Activated T-cell treated with anti-CD3 and anti-CD28 coated beads, Interleukin-2, amount 50 U/mL, for 4 hours (primary cell): Measurements from ENCODE around the gene IER3. TPM values are rescaled to one million over a fixed set of nuclear protein-coding genes. Genes with fewer than 3 reads are reported as not detected.
"Not testable (repeated sequence)": the region's sequence is repeated elsewhere in the genome, so short reads cannot be mapped to it uniquely, and the experiment has no call there.

Experiments
- ATAC-seq, 2 donors: fragments of 200-7000 bp; cut with Tn5 transposase; one replicate each; pipeline ENCODE4 v1.10.0; 2021
- DNase-seq: peaks from one replicate; pipeline ENCODE4 v3.0.0-alpha.2; 2020
- H3K27me3 Mint-ChIP-seq: one replicate; pipeline ENCODE4 v1.8.0; 2021; ENCODE audit warnings: low read depth, mixed read lengths
- H3K36me3 Mint-ChIP-seq: one replicate; pipeline ENCODE4 v1.8.0; 2022; ENCODE audit warnings: mixed read lengths; ENCODE audit not compliant: insufficient read depth
- H3K4me1 Mint-ChIP-seq: one replicate; pipeline ENCODE4 v1.8.0; 2021; ENCODE audit warnings: low read depth, mixed read lengths
- H3K4me3 Mint-ChIP-seq: one replicate; pipeline ENCODE4 v1.8.0; 2021; ENCODE audit warnings: mild to moderate bottlenecking, moderate library complexity, mixed read lengths
- H3K9me3 Mint-ChIP-seq: one replicate; pipeline ENCODE4 v1.8.0; 2021; ENCODE audit warnings: mixed read lengths
- total RNA-seq, 3 donors: library from RNA; stranded (reverse); gene quantifications; one replicate each; pipeline ENCODE4 v1.2.1, GENCODE V29; 2021

The IER3 gene
- total RNA-seq, 3 donors from 2014 or later, result 519 to 552 (median 531) TPM

DNA sequence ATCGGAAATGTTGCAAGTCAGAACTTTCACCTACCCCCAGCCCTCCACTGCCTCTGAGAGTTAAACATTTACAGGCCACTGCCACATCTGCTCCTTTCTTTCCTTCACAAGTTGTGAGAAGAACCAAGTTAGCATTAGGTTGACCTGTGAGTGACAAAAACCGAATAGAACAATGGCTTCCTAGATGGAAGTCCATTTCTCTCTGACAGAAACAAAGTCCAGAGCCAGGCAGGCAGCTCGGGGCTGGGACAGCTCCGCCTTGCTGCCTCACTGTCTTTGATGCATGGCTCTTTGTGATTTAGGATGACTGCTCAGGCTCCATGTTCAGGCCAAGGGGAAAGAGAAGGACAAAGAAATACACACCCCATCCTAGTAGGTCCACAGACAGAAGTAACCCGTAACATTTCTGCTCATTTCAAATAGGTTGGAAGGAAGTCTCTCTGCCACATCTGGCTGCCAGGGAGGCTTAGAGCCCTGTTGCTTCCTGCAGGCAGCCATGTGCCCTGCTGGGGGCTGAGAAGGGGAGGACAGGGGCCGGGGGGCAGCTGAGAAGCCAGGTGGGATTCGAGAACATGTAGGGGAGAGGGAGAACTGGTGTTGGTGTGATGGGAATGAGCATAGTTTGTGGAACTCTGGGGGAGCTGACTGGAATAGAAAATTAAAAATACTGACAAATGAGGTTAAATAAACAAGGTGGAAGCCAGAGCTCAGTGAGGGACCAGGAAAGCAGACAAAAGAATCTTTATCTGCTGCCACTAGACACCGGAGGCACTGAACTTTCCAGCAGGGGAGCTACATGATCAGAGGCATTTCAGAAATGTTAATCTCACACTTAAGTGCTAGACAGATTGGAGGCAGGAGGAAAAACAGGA is 19.5 kb upstream of the IER3 start:
- no peaks in the 10 kb centered on the region for H3K9me3 Mint-ChIP-seq
- DNase-seq, result no peak
- peaks cover 53% of the 10 kb centered on the region for H3K4me1 Mint-ChIP-seq
- no peaks in the 10 kb centered on the region for H3K36me3 Mint-ChIP-seq
- peaks cover 2% of the 10 kb centered on the region for H3K27me3 Mint-ChIP-seq
- H3K4me3 Mint-ChIP-seq, result no peak overlapping the region
- ATAC-seq, result no peak

DNA sequence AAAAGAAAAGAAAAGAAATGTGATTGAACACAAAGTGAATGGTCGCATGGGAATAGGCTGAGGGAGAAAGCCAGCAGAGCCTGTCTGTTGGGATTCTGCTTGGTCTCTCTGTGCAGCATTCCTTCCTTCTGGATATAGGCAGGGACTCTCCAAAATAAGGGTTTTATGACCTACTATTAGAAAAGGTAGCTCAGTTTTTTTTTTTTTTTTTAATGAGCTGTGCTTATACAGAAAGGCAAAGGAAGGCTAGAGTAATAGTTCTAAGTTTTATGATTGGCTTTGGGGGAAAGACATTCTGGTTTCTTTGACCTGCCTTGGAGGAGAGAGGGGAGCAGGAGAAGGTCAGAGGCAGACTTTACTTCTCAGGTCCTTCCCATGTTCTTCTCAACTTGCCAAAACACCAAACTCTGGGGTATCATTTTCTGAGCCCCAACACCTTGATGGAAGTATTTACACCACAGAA is 18.8 kb upstream of the IER3 start:
- H3K4me1 Mint-ChIP-seq, result peaks cover 46% of the 10 kb centered on the region
- no peak overlapping the region for H3K4me3 Mint-ChIP-seq
- H3K9me3 Mint-ChIP-seq, result no peaks in the 10 kb centered on the region
- ATAC-seq, result no peak
- no peak for DNase-seq
- no peaks in the 10 kb centered on the region for H3K36me3 Mint-ChIP-seq
- peaks cover 2% of the 10 kb centered on the region for H3K27me3 Mint-ChIP-seq

DNA sequence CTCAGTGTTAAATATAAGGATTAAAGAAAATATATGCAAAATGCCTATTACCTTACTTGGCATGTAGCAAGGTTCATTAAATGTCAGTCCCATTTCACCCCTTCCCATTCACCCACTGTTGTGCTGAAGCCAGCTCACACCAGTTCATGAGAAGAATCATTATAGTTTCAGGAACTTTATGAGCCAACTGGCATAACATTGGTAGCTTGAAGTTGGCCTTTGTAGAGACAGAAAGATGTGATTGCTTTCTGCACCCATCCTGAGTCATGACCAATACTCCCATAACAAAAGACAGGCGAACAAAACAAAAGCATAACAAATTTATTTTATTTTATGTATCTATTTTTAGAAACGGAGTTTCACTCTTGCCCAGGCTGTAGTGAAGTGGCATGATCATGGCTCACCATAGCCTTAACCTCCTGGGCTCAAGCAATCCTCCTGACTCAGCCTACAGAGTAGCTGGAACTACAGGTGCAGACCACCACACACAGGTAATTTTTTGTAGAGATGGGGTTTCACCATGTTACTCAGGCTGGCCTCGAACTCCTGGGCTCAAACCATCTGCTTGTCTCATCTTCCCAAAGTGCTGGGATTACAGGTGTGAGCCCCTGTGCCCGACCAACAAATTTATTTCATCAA is 17.6 kb upstream of the IER3 start:
- DNase-seq (no peak), ATAC-seq (peak; percentile 85 to 86)
- H3K36me3 Mint-ChIP-seq, result no peaks in the 10 kb centered on the region
- no peak overlapping the region for H3K4me3 Mint-ChIP-seq
- H3K9me3 Mint-ChIP-seq, result no peaks in the 10 kb centered on the region
- peaks cover 36% of the 10 kb centered on the region for H3K4me1 Mint-ChIP-seq
- H3K27me3 Mint-ChIP-seq, result peaks cover 2% of the 10 kb centered on the region

DNA sequence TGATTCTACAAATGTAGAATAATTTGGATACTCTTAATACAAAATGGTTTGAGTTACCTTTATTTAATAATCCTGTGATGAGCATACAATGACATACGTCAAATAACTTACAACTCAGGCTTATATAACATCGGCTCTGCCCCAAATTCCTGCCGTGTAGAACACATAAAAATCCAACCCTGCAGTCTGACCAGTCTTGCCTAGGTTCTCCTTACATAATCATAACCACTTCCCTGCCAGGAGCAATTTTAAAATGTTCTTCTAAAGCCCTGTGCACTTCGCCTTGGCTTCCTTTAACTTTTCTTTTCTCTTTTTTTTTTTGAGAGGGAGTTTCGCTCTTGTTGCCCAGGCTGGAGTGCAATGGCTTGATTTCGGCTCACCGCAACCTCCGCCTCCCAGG is 16.2 kb upstream of the IER3 start:
- no peak for DNase-seq
- Mint-ChIP-seq H3K36me3 (no peaks in the 10 kb centered on the region), H3K27me3 (peaks cover 2% of the 10 kb centered on the region), H3K4me1 (peaks cover 26% of the 10 kb centered on the region), H3K9me3 (no peaks in the 10 kb centered on the region), H3K4me3 (no peak overlapping the region)
- ATAC-seq, result no peak

DNA sequence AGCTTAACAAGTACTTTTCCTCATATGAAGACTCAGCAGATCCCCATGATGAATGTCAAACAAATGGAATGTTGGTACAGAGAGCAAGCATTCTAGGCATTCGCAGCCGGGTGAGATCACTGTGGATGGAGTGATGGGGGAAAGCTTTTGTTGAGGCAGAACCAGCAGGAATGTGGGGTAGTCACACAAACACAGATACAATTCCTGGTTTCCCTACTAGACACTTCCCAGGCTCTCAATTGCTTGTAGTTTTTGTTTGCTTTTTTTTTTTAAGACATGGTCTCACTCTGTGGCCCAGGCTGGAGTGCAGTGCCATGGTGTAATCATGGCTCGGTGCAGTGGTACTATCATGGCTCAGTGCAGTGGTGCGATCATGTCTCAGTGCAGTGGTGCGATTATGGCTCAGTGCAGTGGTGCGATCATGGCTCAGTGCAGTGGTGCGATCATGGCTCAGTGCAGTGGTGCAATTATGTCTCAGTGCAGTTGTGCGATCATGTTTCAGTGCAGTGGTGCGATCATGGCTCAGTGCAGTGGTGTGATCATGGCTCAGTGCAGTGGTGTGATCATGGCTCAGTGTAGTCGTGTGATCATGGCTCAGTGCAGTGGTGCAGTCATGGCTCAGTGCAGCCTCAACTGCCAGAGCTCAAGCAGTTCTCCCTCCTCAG is 15.4 kb upstream of the IER3 start:
- Mint-ChIP-seq H3K4me3 (no peak overlapping the region), H3K27me3 (peaks cover 2% of the 10 kb centered on the region), H3K9me3 (no peaks in the 10 kb centered on the region), H3K4me1 (peaks cover 24% of the 10 kb centered on the region), H3K36me3 (no peaks in the 10 kb centered on the region)
- DNase-seq (no peak), ATAC-seq (no peak)

DNA sequence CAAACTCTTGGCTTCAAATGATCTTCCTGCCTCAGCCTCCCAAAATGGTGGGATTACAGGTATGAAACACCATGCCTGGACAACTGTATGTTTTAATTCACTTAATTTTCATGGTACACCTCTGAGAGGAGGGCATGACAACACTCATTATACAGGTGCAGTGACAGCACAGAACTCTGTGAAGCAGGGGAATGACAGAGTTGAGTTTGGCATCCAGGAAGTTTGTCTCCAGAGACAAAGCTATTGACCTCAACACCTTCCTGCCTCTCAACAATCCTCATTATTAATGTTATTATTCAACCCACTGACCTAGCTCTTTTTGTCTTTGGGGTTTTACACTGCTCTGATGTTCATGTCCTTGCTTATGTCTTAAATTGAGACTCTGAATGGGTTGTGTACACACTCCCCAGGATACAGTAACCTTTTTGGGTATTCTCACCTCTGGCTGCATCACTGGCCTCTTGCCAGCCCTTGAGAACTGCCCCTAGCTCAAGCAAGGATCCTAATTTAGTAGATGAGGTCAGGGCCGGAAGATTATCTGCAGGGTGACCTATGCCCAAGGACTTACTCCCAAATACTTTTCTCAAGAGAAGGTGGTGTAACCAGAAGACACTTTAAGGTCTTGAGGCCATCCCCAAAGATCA is 13.0 kb upstream of the IER3 start:
- H3K27me3 Mint-ChIP-seq, result no peaks in the 10 kb centered on the region
- no peaks in the 10 kb centered on the region for H3K9me3 Mint-ChIP-seq
- DNase-seq, result no peak
- peaks cover 8% of the 10 kb centered on the region for H3K4me1 Mint-ChIP-seq
- no peak overlapping the region for H3K4me3 Mint-ChIP-seq
- H3K36me3 Mint-ChIP-seq, result no peaks in the 10 kb centered on the region
- ATAC-seq, result no peak

DNA sequence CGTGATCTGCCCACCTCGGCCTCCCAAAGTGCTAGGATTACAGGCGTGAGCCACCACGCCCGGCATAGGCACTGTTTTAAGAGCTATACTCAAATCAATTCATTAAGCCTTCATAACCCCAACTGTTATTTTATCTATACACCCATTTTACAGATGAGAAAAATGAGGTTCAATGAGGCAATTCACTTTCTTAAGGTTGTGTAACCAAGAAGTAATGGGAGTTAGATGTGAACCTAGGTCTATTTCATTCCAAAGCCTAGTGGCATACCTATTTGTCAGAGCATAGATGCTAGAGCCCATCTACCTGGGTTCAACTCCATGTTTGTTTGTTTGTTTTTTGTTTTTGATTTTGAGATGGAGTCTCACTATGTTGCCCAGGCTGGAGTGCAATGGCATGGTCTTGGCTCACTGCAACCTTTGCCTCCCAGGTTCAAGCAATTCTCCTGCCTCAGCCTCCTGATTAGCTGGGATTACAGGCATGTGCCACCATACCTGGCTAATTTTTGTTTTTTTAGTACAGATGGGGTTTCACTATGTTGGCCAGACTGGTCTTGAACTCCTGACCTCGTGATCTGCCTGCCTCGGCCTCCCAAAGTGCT is 12.2 kb upstream of the IER3 start:
- H3K36me3 Mint-ChIP-seq, H3K27me3 Mint-ChIP-seq, DNase-seq, H3K9me3 Mint-ChIP-seq, ATAC-seq, H3K4me3 Mint-ChIP-seq, H3K4me1 Mint-ChIP-seq: not testable (repeated sequence)

DNA sequence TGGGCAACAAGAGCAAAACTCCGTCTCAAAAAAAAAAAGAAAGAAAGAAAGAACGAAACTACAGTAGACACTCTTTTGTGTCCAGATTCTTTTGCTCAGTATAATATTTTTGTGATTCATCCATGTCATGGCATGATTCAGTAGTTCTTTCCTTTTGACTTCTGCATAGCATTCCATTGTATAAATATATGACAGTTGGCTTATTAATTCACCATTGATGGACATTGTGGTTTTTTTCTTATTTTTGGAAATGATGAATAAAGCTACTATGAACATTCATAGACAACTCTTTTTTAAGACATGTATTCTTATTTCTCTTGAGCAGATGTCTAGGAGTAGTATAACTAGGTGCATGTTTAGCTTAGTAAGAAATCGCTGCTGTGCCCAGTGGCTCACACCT is 10.3 kb upstream of the IER3 start:
- H3K4me3 Mint-ChIP-seq, result no peak overlapping the region
- no peaks in the 10 kb centered on the region for H3K9me3 Mint-ChIP-seq
- H3K4me1 Mint-ChIP-seq, result peaks cover 4% of the 10 kb centered on the region
- ATAC-seq (no peak), DNase-seq (no peak)
- no peaks in the 10 kb centered on the region for H3K36me3 Mint-ChIP-seq
- H3K27me3 Mint-ChIP-seq, result no peaks in the 10 kb centered on the region

DNA sequence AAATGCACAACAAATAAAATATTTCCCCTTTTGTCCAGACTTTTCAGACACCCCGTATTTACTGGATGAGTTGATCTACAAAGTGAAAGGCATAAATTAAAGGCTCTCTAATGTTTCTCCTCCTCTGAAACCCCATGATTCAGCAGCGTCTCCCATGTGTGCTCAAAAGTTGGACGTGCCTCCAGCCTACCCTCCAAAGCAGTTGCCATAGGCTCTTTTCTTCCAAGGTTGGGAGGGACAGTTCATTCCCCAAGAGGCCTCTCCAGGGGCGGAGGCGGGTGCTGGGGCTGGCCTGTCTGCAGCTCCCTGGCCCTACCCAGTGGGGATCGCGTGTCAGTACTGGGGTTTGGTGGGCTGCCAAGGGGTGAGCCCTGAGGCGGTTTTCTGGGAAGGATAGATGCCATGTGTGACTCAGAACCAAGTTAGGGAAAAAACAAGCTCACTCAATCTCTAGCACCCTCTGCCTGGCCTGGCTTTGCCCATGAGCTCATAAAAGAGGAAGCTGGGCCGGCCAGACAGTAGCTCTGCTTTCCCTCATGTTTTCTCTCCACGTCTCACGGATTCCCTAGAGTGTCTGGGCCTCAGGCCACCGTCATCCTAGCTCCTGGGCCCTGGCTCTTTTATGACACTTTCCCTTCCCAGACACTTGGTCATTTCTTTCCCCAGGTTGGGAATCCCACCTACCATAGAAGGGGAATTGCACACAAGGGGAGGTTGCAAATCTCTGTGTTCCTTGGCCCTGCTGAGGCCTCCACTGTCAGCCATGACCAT is 8.0 kb upstream of the IER3 start:
- H3K9me3 Mint-ChIP-seq, result no peaks in the 10 kb centered on the region
- H3K4me1 Mint-ChIP-seq, result peaks cover 15% of the 10 kb centered on the region
- H3K27me3 Mint-ChIP-seq, result no peaks in the 10 kb centered on the region
- H3K4me3 Mint-ChIP-seq, result no peak overlapping the region
- DNase-seq (no peak), ATAC-seq (no peak)
- H3K36me3 Mint-ChIP-seq, result no peaks in the 10 kb centered on the region

DNA sequence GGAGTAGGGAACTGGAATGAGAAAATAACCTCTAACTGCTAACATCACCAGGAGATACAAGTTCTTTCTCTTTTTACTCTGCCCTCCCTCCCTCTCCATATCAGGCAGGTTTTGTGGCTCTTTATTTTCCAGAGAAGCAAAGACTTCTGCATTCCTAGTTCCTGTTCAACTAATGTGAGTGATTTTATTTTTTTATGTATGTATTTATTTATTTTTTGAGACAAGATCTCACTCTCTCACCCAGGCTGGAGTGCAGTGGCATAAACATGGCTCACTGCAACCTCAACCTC is 6.0 kb upstream of the IER3 start:
- Mint-ChIP-seq H3K4me1 (peaks cover 23% of the 10 kb centered on the region), H3K4me3 (no peak overlapping the region), H3K27me3 (no peaks in the 10 kb centered on the region), H3K9me3 (no peaks in the 10 kb centered on the region), H3K36me3 (no peaks in the 10 kb centered on the region)
- ATAC-seq (no peak), DNase-seq (no peak)

DNA sequence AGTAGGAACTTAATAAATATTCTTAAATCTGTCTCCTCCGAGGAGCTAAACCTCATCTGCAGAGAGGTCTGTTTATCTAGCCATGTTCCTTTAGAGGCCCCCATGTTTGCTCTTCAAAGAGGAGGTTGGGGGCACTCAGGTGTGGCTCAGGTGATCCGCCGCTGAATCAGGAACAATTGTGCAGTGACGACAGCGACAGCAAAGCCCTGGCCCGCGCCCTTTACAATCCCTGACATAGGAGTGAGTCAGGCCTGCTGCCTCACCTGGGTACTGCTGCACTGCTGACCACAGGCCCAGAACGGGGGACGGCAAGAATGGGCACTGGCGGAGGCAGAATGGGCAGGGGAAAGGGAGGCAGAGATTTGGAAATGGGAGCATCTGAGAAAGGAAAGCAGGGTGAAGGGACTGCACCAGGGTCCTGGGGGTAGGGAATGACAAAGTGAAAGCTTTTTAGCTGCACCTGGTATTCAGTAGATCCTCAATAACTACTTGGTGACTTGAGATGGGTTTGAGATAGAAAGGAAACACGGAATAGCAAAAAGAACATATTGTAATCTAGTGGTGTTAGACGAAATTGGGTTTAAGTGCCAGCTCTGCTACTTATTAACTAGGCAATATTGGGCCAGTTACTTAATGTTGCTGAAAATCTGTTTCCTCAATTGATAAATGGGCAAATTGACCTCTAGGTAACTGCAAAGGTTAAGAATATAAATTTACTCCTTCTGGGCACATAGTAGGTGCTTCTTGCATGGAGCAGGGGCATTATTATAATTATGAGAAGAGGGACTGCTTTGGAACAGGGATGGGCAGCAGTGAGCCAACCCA is 5.4 kb upstream of the IER3 start:
- H3K4me3 Mint-ChIP-seq, result no peak overlapping the region
- H3K36me3 Mint-ChIP-seq, result no peaks in the 10 kb centered on the region
- no peaks in the 10 kb centered on the region for H3K27me3 Mint-ChIP-seq
- peaks cover 28% of the 10 kb centered on the region for H3K4me1 Mint-ChIP-seq
- ATAC-seq, result no peak
- H3K9me3 Mint-ChIP-seq, result no peaks in the 10 kb centered on the region
- no peak for DNase-seq

DNA sequence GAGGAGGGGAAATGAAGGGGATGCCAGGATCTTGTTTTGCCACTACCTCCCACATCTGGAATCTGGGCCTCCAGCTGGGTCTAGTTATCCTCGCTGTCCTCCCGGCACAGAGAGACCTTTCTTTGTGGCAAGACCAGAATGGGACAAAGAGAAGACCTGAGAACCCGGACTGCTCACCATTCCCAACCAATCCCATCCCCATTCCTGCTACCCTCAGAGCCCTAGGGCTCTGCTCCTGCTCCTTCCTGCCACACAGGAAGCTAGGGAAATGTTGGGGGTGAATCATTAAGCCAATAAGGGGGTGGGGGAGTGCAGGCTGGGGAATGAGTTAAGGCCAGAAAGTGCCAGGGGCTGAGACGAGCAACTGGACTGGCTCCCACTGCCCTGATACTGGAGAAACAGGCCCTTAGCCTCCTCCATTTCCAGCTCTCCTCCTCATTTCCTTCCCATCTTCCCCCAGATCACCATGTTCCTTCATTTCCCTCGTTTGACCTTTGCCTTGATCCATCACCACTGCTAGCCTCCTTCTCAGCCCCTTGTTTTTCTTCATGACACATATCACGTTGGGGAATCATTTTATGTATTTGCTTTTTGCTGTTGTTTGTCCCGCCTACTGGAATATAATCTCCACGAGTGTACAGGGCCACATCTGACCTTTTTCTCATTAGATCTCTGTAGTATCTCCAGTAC is 4.6 kb upstream of the IER3 start:
- H3K4me1 Mint-ChIP-seq, result peaks cover 28% of the 10 kb centered on the region
- no peak overlapping the region for H3K4me3 Mint-ChIP-seq
- peaks cover 1% of the 10 kb centered on the region for H3K36me3 Mint-ChIP-seq
- no peak for DNase-seq
- no peaks in the 10 kb centered on the region for H3K27me3 Mint-ChIP-seq
- no peak for ATAC-seq
- no peaks in the 10 kb centered on the region for H3K9me3 Mint-ChIP-seq
